ENCODE measurements around the gene CNTN5. TPM values are rescaled to one million over a fixed set of nuclear protein-coding genes. Genes with fewer than 3 reads are reported as not detected.

Gene CNTN5
- total and polyA plus RNA-seq, 2 experiments from 2014 or later, result not detected

DNA sequence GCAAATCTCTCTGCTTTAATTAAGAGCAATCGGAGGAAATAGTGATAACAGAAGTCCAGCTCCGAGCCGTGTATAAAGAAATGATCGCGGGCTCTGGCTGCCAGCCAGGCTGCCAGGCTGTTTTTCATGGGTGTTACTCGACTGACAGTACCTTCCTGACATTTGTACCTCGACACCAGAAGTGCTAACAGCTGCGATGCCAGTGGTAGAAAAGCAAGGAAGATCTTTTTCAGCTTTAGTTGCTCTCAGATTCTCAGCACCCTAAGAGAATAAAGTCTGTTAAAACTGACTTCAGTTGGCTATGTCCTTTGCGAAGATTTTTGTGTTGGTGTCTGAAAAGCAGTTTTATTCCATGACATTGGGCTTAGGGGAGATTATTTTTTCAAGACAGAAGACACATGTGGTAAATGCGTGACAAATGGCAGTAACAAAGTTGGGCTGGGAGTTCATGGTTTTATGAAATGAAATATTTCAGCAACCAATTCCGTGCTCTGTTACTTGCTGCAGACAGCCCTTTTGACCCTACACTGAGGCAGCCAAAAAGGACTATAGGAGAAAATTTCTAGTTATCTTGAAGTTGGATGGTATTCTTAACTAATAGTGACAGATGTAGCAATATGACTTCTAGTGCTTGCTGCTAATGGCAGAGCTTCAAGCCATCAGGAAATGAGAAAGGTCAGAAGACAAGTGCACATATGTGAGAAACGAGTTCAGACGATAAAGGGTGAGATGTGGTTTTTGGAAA lies 296.2 kb downstream of the CNTN5 start:
- peak; percentile 38 for DNase-seq
- no peaks in the 10 kb centered on the region for H3K9me3 ChIP-seq (ENCODE audit: low read depth)
- no peaks in the 10 kb centered on the region for H3F3A ChIP-seq (ENCODE audit: insufficient read depth)
- peaks cover 16% of the 10 kb centered on the region for H3K4me1 ChIP-seq (ENCODE audit: insufficient read depth)
- H3K9ac ChIP-seq, result peak overlapping the region; percentile 48; the same call in 1 of the 2 replicates
- 0 out of 2 replicates have a peak overlapping the region, but pooled peaks have one; percentile 10 for H3K27ac ChIP-seq
- no peaks in the 10 kb centered on the region for H3K79me2 ChIP-seq (ENCODE audit: insufficient read depth)
- peak overlapping the region; percentile 80 for H3K4me2 ChIP-seq (ENCODE audit: unreplicated experiment)
- WGBS, 2 experiments (ENCODE audit: low coverage in 1 of 2, low lambda C conversion rate in 2 of 2, missing lambda C conversion rate in 2 of 2), result 4 to 7% methylated on average over 13 of the region's 13 CpGs
- no peak for TF ChIP-seq EZH2phosphoT487 (IDR thresholded peaks at IDR 0.05; ENCODE audit: insufficient read depth, low read depth)
- peak overlapping the region; percentile 64 for H3K4me3 ChIP-seq
- no peaks in the 10 kb centered on the region for H3K9me2 ChIP-seq (ENCODE audit: insufficient read depth)
- no peaks in the 10 kb centered on the region for H3K36me3 ChIP-seq (ENCODE audit: low read depth)
- in situ Hi-C loops (cut with MboI), result no loop called here
- H2AFZ ChIP-seq, result peak overlapping the region; percentile 74
- no peaks in the 10 kb centered on the region for H4K20me1 ChIP-seq (ENCODE audit: insufficient read depth)
- no peaks in the 10 kb centered on the region for H3K27me3 ChIP-seq (replicated peaks; ENCODE audit: insufficient read depth)

DNA sequence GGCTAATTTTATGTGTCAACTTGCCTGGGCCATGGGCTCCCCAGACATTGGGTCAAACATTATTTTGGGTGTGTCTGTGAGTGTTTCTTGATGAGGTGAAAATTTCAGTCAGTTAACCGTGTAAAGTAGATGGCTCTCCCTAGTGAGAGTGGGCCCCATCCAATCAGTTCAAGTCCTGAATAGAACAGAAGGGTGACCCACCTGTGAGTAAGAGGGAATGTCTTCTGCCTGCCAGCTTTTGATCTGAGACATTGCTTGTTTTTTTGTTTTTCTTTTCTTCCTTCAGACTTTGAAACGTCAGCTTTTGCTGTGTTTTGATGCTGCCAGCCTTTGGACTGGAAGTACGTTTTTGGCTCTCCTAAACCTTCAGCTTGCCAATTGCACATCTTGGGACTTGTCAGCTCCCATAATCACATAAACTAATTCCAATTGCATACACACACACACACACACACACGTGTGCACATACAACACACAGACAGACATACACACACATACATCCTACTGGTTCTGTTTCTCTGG lies 300.1 kb downstream of the CNTN5 start:
- Histone ChIP-seq H3K79me2 (ENCODE audit: insufficient read depth) (no peaks in the 10 kb centered on the region), H3K4me3 (no peak overlapping the region), H3K9me2 (ENCODE audit: insufficient read depth) (no peaks in the 10 kb centered on the region), H3K36me3 (ENCODE audit: low read depth) (no peaks in the 10 kb centered on the region), H3K27me3 (replicated peaks; ENCODE audit: insufficient read depth) (no peaks in the 10 kb centered on the region), H2AFZ (no peak overlapping the region), H3K4me1 (ENCODE audit: insufficient read depth) (peaks cover 23% of the 10 kb centered on the region), H3K9me3 (ENCODE audit: low read depth) (no peaks in the 10 kb centered on the region), H4K20me1 (ENCODE audit: insufficient read depth) (no peaks in the 10 kb centered on the region), H3K27ac (no peak overlapping the region), H3K9ac (no peak overlapping the region), H3K4me2 (ENCODE audit: unreplicated experiment) (no peak overlapping the region), H3F3A (ENCODE audit: insufficient read depth) (no peaks in the 10 kb centered on the region)
- peak; percentile 25 for DNase-seq
- WGBS, 2 experiments (ENCODE audit: low coverage in 1 of 2, low lambda C conversion rate in 2 of 2, missing lambda C conversion rate in 2 of 2), result 40 to 53% methylated on average over 4 of the region's 4 CpGs
- in situ Hi-C loops (cut with MboI), result no loop called here
- no peak for TF ChIP-seq EZH2phosphoT487 (IDR thresholded peaks at IDR 0.05; ENCODE audit: insufficient read depth, low read depth)

- H2AFZ ChIP-seq, result peak overlapping the region; percentile 72
- H3K36me3 ChIP-seq (ENCODE audit: low read depth), result no peaks in the 10 kb centered on the region
- H3K4me3 ChIP-seq, result peak overlapping the region; percentile 60
- 12 to 15% methylated on average over 8 of the region's 8 CpGs for WGBS, 2 experiments (ENCODE audit: low coverage in 1 of 2, low lambda C conversion rate in 2 of 2, missing lambda C conversion rate in 2 of 2)
- peak; percentile 91 for DNase-seq
- no peaks in the 10 kb centered on the region for H3K27me3 ChIP-seq (replicated peaks; ENCODE audit: insufficient read depth)
- no peaks in the 10 kb centered on the region for H3K79me2 ChIP-seq (ENCODE audit: insufficient read depth)
- in situ Hi-C loops (cut with MboI), result loop anchor here (25.0 kb wide), 1 partner anchor 1536 kb away; no protein-coding TSS in a partner anchor
- TF ChIP-seq EZH2phosphoT487 (IDR thresholded peaks at IDR 0.05; ENCODE audit: insufficient read depth, low read depth) (no peak), EZH2 (IDR thresholded peaks at IDR 0.05; ENCODE audit: insufficient read depth, poor library complexity, severe bottlenecking) (no peak)
- H3K9me3 ChIP-seq (ENCODE audit: low read depth), result no peaks in the 10 kb centered on the region
- H3K4me2 ChIP-seq (ENCODE audit: unreplicated experiment), result peak overlapping the region; percentile 86
- no peaks in the 10 kb centered on the region for H4K20me1 ChIP-seq (ENCODE audit: insufficient read depth)
- H3F3A ChIP-seq (ENCODE audit: insufficient read depth), result no peaks in the 10 kb centered on the region
- H3K4me1 ChIP-seq (ENCODE audit: insufficient read depth), result peaks cover 15% of the 10 kb centered on the region
- peak overlapping the region; percentile 75 for H3K27ac ChIP-seq
- H3K9ac ChIP-seq, result peak overlapping the region; percentile 42; the same call in 1 of the 2 replicates
- H3K9me2 ChIP-seq (ENCODE audit: insufficient read depth), result no peaks in the 10 kb centered on the region
Measured at GRCh38 chr11:99325847-99326246, 305.1 kb downstream of the CNTN5 start.

DNA sequence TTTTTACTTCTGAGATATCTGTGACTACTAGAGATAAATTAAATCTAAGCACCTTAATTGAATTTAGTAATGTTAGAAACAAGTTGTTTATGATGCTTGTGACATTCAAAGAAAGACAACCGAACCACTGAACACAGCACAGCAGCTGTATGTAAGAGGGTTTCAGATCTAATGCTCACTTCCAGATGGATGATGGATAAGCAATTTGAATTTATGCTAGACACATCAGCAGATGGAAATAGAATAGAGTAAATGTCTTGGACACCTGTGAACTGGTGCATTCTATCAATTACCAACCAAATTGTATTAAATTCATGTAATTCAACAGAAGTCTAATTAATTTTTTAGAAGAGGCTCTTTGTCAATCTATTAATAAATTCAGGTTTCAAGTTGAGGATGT lies 306.3 kb downstream of the CNTN5 start:
- in situ Hi-C loops (cut with MboI), result loop anchor here (25.0 kb wide), 1 partner anchor 1535 kb away; no protein-coding TSS in a partner anchor
- WGBS, 2 experiments (ENCODE audit: low coverage in 1 of 2, low lambda C conversion rate in 2 of 2, missing lambda C conversion rate in 2 of 2), result 93 to 96% methylated on average over 1 of the region's 1 CpG
- Histone ChIP-seq H3K27me3 (replicated peaks; ENCODE audit: insufficient read depth) (no peaks in the 10 kb centered on the region), H3K79me2 (ENCODE audit: insufficient read depth) (no peaks in the 10 kb centered on the region), H3K36me3 (ENCODE audit: low read depth) (no peaks in the 10 kb centered on the region), H3K9me2 (ENCODE audit: insufficient read depth) (no peaks in the 10 kb centered on the region), H3K9ac (no peak overlapping the region), H3K4me2 (ENCODE audit: unreplicated experiment) (no peak overlapping the region), H3K27ac (no peak overlapping the region), H3K4me1 (ENCODE audit: insufficient read depth) (peaks cover 15% of the 10 kb centered on the region), H4K20me1 (ENCODE audit: insufficient read depth) (no peaks in the 10 kb centered on the region), H3K4me3 (no peak overlapping the region), H3F3A (ENCODE audit: insufficient read depth) (no peaks in the 10 kb centered on the region), H2AFZ (no peak overlapping the region), H3K9me3 (ENCODE audit: low read depth) (no peaks in the 10 kb centered on the region)
- no peak for DNase-seq
- TF ChIP-seq EZH2phosphoT487 (IDR thresholded peaks at IDR 0.05; ENCODE audit: insufficient read depth, low read depth), result no peak
- TF ChIP-seq EZH2 (IDR thresholded peaks at IDR 0.05; ENCODE audit: insufficient read depth, poor library complexity, severe bottlenecking), result no peak

Data from GM23248 (cell line).